PC-3 (cell line): ENCODE results near the gene ZNF283.

Experiments
- CTCF ChIP-seq: fragments of 300-600 bp; sonication (generic); conservative IDR thresholded peaks from 2 replicates; pipeline ENCODE4 v1.5.1; 2017; ENCODE audit warnings: antibody characterized with exemption, low read depth, mild to moderate bottlenecking, low read length
- EZH2phosphoT487 ChIP-seq: fragments of 300-600 bp; sonication (generic); IDR thresholded peaks from 2 replicates; pipeline ENCODE4 v1.6.1; 2018; ENCODE audit warnings: mild to moderate bottlenecking, antibody characterized with exemption, low read length, borderline replicate concordance

DNA sequence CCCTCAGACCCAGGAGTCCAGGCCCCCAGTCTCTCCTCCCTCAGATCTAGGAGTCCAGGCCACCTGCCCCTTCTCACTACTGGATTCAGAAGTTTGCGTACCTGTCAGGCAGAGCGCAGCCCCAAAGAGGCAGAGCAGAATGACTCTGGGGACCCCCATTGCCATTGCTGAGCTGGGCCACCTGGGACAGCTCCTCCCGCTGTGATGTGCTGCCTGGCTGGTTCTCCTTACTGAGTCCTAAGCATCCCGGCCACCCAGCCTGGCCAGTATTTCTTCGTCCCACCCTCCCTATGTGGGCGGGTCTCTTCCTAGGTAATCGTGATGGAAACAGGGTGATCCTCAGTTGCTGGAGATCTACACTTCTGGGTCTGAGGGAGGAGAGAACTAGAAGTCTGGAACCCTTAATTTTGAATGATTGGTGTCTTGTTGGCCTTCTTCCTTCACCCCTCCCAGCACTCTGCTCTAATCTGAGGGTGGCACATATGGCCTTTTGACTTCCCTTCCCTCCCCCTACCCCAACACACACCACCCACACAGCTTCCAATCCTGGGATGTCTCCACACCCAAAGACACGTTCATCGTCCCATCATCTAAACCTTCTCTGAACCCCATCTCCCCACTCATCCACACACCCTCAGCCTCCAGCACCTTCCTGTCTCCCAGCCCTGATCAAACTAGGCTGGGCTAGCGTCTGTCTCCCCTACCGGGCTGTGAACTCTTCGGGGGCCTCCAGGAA is 24.7 kb upstream of the ZNF283 start, which contains the start of gene LYPD5:
- TF ChIP-seq CTCF: no peak
- no peak for TF ChIP-seq EZH2phosphoT487
